GM21447 (cell line): ENCODE results near the gene CSTB.

ENCODE experiments used
- ATAC-seq: cut with Tn5 transposase; IDR thresholded peaks from one replicate; pipeline ENCODE4 v1.9.1; 2021; ENCODE audit not compliant: unreplicated experiment

Gene CSTB

DNA sequence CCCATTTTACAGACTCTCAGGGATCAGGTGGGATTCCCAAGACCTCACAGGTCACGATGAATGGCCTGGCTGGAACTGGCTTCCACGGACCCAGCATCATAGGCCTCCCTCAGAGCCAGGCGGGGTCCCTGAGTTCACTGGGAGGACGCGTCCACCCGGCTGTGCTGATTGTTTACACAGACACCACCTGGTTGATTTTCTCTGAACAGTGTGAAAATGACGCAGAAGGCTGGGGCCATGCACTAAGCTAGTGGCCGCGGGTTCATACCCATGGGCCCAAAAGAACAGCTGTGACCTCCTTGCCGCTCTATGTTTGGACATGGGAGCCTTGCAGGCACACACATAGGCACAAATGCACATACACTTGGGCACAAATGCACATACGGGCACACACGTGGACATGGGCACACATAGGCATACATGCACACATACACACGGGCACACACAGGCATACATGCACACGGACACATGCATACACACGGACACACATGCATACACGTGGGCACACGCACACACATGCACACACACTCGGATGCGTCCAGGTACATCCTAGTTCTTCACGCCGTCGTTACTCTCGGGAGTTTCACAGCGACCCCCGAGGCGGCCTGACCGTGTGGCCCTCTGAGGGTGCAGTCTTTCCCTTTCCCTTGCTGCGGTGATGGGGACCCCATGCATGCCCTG, 23.2 kb downstream of the CSTB start:
- ATAC-seq: no peak

DNA sequence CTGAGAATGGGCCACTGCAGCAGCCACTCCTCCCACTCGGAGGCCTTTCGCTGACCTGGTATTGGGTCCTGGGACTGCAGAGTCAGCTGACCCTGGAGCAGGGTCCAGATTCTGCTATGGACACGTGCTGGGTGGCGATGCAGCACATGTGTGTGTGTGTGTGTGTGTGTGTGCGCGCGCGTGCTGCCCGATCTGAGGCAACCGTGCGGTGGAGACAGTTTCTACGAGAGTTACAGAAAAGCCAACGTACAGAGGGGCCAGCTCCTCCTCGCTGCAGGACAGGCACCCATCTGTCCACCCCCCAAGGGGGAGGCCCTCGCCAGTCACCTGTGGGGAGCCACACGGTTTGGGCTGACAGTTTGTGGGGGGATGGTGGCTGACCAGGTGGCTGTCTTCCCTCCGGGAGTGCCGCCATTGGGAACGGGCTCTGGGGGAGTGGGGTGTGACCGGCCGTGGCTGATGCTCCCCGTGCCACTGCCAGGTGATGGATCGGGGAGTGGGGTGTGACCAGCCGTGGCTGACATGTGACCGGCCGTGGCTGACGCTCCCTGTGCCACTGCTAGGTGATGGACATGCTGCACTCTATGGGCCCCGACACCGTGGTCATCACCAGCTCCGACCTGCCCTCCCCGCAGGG, 24.0 kb downstream of the CSTB start:
- ATAC-seq: no peak

DNA sequence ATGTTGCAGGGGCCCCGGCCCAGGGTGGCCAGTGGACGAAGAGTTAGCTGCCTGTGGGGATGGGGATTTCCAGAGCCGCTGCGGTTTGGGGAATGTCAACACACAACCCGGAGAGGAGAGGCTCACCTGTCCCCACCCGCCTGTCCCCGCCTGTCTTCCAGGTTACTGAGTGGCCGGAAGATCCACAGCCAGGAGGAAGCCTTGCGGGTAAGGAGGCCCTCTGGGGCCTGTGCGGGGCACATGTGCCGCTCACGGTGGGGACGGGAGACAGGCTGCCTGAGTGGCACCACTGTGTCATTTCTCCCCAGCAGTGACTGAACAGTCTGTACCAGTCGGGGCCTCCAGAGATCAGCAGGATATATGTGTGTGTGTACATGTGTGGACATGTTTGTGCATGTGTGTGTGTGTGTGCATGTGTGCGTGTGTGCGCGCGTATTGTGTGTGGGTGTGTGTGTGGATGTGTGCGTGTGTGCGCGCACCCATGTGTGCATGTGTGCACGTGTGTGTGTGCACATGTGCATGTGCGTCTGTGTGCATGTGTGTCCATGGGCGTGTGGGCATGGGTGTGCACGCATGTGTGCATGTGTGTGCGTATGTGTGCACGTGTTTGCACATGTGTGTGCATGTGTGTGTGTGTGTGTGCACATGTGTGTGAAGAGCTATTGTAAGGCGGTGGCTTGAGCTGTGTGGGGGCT, 25.6 kb downstream of the CSTB start:
- ATAC-seq: no peak

DNA sequence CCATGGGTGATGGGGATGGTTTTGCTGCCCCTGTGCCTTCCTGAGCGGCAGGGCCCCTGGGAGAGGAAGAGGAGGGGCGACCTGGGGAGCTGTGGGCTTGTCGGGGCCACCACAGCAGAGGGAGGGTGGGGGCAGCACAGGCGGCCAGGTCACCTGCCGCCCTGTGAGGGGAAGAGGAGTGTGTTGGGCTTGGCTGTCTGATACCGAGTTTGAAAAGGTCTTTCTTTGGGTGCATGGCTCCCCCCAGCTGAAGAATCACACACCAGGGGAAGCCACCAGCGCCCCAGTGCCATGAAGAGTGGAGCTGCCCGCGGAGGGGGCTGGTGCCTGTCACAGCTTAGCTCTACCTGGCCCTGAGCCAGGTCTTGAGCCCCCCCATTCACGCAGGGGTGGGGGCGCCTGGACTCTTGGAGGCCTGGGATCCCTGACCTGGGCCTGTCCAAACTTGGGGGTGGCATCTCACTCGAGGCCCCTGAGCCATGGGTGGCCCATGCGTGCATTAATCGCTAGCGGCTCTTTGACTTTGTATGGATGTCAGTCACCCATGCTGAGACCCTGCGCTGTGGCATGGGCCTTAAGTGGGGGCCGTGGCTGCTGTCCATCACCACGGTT, 26.4 kb downstream of the CSTB start:
- no peak for ATAC-seq

DNA sequence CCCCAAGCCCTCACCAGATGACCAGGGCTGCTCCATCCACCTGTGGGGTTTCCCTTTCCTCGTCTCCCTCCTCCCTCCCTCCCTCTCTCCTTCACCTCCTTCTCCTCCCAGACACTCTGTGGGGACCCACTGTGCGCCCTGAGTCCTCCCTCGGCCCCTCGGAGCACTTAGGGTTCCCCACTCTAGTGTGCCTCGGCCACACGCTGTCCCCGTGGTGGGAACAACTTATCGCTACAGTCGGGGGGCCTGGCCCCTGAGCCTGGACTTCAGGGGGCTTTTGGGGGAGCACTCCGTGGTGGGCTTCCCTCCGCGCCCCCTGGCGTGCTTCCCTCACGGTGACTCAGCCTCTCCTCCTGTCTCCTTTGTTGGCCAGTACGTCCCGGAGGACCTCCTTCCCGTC, 27.5 kb downstream of the CSTB start:
- ATAC-seq: no peak

DNA sequence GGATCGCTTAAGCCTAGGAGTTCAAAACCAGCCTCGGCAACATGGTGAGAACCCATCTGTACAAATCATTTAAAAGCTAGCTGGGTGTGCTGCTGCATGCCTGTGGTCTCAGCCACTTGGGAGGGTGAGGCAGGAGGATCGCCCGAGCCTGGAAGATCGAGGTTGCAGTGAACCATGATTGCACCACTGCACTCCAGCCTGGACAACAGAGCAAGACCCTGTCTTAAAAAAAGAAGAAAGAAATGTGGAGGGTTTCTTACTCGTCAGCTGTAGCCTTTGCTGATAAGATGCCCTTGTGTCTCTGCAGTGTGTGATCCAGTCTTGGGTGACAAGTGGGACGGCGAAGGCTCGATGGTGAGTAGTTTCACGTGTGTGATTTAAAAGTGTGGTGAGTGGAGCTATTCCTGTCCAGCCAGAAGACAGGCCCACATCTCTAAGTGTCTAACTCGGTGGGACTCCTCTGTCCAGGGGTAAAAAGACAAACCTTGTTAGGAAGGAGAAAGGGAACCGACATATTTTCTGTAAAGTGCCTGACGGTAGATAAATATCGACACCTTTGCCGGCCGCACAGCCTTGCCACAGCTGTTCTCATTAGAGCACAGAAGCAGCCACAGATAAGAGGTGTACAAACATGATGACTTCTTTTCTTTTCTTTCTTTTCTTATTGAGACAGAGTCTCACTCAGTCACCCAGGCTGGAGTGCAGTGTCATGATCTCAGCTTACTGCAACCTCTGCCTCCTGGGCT, 30.2 kb downstream of the CSTB start:
- ATAC-seq: no peak

DNA sequence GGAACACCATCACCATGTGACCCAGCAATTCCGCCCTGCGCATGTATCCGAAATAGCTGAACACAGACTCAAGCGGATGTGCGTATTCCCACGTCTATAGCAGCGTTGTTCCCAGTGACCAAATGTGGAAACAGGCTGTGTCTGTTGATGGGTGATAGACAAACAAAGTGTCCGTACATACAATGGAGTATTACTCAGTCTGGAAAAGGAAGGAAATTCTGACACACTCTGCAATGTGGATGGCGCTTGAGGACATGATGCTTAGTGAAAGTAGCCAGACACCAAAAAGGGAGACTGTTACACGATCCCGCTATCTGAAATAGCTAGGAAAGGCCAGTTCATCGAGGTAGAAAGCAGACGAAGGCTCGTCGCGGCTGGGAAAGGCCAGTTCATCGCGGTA, 31.4 kb downstream of the CSTB start:
- no peak for ATAC-seq

DNA sequence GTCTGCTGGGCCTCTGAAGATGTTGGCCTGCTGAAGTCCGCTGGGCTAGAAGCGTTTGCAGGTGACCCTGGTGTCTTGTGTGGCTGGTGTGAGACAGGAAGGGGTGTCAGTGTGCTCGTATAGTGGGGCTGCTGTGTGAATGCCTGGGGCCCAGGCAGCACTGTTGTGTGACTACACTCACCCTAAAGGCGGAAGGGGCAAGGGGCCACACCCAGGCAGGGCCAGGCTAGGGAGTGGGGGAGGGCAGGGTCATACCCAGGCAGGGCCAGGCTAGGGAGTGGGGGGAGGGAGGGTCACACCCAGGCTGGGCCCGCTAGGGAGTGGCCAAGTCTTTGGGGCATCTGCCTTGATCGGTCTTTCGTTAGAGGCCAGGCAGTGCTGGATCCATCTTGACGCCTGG, 32.2 kb downstream of the CSTB start:
- ATAC-seq: no peak

DNA sequence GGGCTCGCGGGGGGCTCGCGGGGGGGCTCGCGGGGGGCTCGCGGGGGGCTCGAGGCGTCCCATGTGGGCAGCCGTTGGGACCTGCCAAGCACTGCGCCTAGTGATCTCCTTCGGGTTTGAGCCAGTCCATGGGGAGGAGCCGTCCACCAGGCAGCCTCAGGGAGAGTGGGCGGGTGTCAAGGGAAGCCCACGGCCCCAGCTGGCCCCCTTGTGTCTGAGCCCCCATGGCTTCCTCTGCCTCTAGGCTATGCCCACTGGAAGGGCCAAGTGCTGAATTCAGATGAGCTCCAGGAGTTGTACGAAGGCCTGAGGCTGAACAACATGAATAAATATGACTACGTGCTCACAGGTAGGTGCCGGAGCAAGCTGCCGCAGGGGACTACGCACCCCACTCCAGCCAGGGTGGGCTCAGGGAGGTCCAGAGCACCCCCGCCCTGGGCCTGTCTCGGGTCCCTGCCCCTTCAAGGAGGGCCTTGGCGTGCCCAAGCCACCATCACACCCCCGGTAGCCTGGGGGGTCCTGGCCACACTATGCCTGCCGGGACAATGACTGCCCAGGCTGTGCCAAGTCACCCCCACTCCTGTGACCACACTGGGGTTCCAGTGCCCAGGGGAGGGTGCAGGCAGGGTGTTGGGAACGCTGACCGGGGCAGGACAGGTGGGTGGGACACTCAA, 34.5 kb downstream of the CSTB start:
- no peak for ATAC-seq

DNA sequence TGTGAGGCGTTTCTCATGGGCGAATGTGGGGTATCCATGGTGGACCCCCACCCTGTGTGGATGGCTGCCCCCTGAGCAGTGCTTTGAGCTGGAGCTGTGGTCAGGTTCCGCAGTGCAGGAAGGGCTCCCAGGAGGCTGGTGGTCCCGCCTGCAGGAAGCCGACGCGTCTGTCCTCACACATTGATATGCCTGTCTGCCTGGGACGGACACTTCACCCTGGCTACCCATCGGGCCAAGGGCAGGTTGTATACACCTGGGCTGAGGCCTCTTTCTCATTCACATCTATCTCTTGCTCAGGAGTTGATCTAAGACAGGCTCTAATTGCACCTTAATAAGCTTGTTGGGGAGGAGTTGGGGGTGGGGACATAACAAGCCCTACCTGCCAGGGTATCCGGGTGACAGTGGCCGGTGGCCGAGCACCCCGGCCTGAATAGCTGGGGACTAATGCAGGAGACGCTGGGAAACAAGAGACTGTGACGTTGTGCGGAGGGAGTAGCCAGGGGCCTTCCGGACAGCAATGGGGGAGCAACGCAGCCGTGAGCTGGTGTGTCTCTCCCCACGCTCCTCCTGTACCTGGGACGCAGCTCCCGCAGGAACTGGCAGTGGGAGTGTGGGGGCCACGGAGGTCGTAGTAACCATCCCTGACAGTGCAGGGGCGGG, 35.5 kb downstream of the CSTB start:
- ATAC-seq: no peak

DNA sequence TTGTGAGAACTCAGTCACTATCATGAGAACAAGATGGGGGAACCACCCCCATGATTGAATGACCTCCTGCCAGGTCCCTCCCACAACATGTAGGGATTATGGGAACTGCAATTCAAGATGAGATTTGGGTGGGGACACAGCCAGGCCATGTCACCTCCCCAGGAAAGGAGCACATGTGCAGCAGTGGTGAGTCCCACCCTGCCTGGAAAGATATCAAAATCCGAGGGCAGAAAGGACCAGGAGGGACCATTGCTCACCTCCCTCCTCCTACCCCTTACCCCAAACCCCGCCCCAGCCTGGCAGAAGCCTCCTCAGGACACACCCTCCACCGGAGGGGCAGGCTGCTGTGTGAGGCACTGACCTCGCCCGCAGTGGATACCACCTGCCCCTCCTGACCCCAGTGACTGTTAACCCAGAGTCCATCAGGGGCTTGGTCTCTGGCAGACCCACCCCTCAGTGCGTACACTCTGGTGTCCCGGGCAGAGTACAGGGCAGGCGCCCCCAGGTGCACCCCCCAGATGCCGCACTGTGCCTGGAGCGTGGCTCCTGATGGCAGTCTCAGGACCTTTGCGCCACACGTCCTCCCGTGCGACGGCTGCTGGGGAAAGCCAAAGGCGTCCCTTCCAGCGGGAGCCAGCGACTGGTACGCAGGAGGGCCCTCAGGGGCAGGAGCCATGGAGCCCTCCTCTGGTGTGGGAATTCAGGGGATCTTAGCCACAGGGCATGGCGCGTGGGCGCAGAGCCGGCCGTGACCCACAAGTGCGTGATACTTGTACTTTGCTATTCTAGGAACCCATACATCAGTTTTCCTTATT, 36.3 kb downstream of the CSTB start:
- ATAC-seq: no peak

DNA sequence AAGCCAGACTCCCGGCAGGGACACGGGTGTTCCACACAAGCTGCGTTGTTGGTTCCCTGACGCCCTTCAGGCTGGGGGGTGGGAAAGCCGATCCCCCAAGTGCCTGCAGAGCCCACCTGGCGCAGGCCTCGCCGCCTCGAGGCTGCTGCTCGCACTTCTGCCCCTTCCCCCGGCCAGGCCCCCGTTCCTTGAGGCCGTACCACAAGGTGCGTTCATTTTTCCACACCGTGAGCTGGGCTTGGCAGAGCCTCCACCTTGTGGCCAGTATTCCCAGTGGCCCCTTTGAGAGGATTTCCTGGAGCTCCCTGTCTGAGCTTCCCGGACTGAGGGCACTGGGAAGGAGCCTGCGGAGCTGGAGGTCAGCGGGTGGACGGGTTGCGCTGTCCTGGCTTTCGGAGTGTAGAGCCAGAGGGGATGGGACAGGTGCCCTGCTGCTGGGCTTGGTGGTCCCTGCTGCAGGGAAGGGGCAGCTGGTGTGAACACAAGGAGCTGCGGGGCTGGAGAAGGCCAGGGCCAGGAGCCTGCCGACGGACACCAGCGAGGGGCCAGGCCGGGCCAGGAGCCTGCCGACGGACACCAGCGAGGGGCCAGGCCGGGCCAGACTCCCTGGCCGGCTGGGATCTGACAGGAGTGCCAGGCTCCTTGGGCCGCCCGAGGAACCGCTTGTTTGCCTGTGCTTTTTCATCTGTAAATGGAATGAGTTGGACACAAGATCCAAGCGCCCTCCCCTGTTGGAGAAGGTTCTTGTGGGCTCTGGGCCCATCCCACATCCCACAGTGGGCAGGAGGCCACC, 38.8 kb downstream of the CSTB start:
- ATAC-seq: no peak

DNA sequence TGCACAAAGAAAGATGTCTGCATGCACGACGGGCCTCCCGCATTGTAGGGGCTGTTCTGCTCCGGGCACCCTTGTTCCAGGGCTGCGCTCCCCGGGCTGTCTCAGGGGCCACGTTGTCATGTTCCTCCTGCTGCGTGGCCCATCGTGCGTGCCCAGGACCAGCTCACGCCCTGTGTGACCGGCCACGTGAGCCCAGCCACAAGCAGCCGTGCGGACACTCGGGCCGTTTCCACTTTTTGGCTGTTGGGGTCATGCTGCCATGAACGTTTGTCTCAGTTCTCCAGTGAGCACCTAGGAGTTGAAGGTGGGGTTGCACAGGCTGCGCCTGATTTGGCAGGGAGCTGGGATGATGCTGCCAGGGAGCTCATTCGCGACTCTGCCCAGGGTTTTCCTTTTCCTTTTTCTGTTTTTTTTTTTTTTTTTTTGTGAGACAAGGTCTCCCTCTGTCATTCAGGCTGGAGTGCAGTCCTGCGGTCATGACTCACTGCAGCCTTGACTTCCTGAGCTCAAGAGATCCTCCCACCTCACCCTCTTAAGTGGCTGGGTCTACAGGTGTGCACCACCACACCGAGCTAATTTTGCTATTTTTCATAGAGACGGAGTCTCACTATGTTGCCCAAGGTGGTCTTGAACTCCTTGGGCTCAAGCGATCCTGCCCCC, 39.8 kb downstream of the CSTB start:
- no peak for ATAC-seq

DNA sequence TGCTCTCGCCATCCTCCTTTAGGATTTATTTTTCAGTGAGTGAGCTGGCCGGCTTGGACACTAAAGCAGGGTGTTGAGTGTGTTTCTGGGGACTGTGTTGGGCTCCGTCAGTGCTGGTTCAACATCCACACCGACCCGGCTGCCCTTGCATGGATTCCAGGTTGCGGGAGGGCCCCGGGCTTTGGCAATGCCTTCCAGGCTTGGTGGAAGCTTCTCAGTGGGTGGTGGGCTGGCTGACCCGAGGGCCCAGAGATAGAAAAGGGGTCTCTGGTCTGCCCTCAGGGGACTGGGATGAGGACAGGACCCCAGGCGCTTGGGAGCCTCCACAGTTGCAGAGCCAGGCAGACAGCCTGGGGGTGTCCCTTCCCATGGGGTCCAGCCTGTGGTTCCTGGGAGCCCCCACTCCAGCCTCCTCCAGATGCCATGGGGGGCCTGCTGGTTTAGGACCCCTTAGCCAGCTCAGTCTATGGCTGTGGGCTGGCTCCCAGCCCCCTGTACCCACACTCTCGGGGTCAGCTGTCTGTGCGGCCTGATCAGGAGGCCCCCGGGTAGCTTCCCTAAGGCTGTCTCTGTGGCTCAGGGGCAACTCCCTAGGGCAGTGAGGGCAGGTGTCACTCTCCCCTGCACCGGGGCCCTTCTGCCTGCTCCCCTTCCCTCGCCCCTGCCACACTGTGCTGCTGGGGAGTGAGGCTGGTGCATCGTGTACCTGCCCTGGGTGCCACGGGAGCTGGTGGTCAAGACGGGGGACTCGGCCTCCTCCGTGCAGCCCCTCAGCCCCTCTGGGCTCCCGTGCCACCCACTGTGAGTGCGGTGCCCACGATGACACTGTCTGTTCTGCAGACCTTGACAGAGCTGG, 40.6 kb downstream of the CSTB start:
- no peak for ATAC-seq

DNA sequence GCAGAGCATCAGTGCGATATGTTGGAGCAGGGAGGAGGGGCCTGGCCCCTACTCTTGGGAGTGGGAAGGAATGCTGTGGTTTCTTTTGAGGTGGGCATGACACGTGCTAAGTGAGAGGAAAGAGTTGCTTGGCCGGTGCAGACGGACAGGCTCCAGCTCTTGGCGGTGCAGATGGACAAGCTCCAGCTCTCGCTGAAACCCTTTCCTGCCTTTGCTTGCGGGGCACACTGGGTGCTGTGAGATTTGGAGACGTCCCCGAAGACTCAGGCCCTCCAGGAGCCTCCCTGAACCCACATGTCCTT, 41.2 kb downstream of the CSTB start:
- no peak for ATAC-seq

DNA sequence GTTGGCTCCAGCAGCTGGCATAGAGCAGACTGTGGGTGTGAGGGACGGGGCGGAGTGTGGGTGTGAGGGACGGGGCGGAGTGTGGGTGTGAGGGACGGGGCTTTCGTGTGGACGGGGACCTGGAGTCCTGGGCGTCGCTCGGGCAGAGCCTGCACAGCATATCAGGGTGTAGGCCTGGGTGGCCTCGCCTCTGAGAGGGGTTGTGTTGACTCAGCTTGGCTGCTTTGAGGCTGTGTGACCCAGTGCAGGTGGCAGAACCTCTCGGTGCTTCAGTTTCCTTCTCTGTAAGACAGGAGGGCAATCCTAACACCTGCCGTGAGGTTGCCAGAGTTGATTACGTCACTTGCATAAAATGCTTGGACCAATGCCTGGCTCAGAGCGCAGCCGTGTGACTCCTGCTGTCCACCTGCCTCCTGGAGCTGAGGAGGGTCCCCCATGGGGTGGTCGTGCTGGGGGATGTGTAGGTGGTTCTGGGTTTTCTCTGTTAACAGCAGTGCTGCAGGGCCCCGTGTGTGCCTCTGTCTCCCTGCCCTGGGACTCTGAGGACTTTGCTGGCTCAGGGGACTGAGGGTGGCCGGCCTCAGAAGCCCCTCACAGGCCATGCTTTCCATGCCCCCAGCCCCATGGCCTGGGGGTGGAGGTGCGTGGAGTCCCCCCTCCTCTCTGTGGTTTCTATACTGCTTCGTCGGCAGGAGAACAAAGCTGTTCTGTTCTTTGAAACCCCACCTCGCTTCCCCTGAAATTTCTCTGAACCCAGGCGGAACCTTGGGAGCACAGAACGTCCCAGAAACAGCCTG, 41.8 kb downstream of the CSTB start:
- ATAC-seq: no peak
